ENCODE results near the gene MECP2.

DNA sequence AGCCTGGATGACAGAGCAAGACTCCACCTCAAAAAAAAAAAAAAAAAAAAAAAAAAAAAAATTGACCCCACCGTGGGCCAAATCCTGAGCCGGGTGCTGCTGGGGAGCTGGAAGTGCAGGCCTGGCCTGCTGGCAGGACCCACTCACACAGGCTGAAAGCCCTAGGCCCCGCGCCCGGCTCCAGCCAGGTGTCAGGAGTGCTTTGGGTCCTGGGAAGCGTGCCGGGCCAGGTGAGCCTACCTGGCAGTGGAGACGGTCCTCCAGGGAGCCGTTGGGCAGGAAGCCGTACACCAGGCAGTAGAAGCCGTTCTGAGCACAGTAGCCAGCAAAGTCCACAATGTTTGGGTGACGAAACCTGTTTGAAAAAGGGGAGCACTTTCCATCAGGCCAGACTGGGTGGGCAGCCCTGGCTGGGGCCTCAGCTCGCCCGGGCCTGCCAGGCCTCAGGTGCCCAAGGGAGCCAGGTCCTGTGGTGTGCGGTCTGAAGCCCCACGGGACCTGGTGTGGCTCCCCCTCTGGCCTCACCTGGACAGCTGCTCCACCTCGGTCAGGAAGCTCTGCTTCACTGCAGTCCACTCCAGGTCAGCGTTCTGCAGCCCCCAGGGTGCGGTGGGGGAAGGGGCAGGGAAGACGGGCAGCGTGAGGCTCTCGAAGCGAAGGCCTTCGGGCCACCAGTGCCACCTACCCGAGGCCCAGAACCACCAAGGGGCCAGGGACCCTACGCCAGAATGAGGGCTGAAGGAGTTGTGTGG lies 79.6 kb downstream of the MECP2 start:
- TF ChIP-seq, protein P1, sequence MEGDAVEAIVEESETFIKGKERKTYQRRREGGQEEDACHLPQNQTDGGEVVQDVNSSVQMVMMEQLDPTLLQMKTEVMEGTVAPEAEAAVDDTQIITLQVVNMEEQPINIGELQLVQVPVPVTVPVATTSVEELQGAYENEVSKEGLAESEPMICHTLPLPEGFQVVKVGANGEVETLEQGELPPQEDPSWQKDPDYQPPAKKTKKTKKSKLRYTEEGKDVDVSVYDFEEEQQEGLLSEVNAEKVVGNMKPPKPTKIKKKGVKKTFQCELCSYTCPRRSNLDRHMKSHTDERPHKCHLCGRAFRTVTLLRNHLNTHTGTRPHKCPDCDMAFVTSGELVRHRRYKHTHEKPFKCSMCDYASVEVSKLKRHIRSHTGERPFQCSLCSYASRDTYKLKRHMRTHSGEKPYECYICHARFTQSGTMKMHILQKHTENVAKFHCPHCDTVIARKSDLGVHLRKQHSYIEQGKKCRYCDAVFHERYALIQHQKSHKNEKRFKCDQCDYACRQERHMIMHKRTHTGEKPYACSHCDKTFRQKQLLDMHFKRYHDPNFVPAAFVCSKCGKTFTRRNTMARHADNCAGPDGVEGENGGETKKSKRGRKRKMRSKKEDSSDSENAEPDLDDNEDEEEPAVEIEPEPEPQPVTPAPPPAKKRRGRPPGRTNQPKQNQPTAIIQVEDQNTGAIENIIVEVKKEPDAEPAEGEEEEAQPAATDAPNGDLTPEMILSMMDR (IDR thresholded peaks at IDR 0.05), result no peak
- no peak for TF ChIP-seq POLR2A (IDR thresholded peaks at IDR 0.05)
